Peyer's patch (tissue), 4 donors: ENCODE results near the gene H2AZ2. TPM values are rescaled to one million over a fixed set of nuclear protein-coding genes. Genes with fewer than 3 reads are reported as not detected.

ENCODE experiments used
- DNase-seq, 3 donors: peaks; one replicate each; pipeline ENCODE4 v3.0.0-alpha.2; 2017 to 2019
- H3K27ac ChIP-seq, 4 donors: fragments of 200-600 bp; sonication (generic); one replicate each; pipeline ENCODE4 v1.5.1; 2016 to 2019
- H3K27me3 ChIP-seq, 2 donors: fragments of 200-600 bp; sonication (generic); one replicate each; pipeline ENCODE4 v1.5.1; 2019
- H3K36me3 ChIP-seq, 3 donors: fragments of 200-600 bp; sonication (generic); one replicate each; pipeline ENCODE4 v1.5.1; 2016 to 2019
- H3K4me1 ChIP-seq, 4 donors: fragments of 200-600 bp; sonication (generic); one replicate each; pipeline ENCODE4 v1.5.1; 2016 to 2019
- H3K4me3 ChIP-seq, 4 donors: fragments of 200-600 bp; sonication (generic); 1 replicate in 3 of 4; 2 replicates in 1 of 4; pipeline ENCODE4 v1.5.1; 2016 to 2019; ENCODE audit warnings: mild to moderate bottlenecking in 1 of 4
- H3K9me3 ChIP-seq, 4 donors: fragments of 200-600 bp; sonication (generic); one replicate each; pipeline ENCODE4 v1.5.1; 2016 to 2019; ENCODE audit warnings: mild to moderate bottlenecking in 1 of 4
- POLR2A ChIP-seq, 2 donors: fragments of 450-650 bp; IDR thresholded peaks; one replicate each; pipeline ENCODE4 v1.5.1; 2017; ENCODE audit warnings: antibody characterized with exemption in 2 of 2, mild to moderate bottlenecking in 2 of 2, moderate library complexity in 2 of 2
- total RNA-seq, 4 donors: library from RNA; depleted of rRNA; stranded (reverse); fragments of >200 nt; gene quantifications; one replicate each; pipeline ENCODE4 v1.1.0, GENCODE V29; 2016
- TF ChIP-seq, protein P1 (sequence below), 6 experiments: fragments of 450-650 bp in 4 of 6; fragments of 200-600 bp in 2 of 6; sonication (generic) in 1 of 6; IDR thresholded peaks; one replicate each; pipeline ENCODE4 v1.5.1; 2017 to 2019; ENCODE audit warnings: antibody characterized with exemption in 6 of 6, mild to moderate bottlenecking in 3 of 6, moderate library complexity in 1 of 6

The H2AZ2 gene
- total RNA-seq, 4 donors from 2014 or later: 67.7 to 83.2 (median 74.3) TPM

- H3K4me1 ChIP-seq: peaks cover 0 to 60% (median 3%) of the 10 kb centered on the region in 4 donors
- peak overlapping the region in 3 of 4 donors; percentile 87 to 99 (median 89) for H3K27ac ChIP-seq
- no peaks in the 10 kb centered on the region for H3K9me3 ChIP-seq
- TF ChIP-seq POLR2A (IDR thresholded peaks at IDR 0.05): no peak
- TF ChIP-seq, protein P1, sequence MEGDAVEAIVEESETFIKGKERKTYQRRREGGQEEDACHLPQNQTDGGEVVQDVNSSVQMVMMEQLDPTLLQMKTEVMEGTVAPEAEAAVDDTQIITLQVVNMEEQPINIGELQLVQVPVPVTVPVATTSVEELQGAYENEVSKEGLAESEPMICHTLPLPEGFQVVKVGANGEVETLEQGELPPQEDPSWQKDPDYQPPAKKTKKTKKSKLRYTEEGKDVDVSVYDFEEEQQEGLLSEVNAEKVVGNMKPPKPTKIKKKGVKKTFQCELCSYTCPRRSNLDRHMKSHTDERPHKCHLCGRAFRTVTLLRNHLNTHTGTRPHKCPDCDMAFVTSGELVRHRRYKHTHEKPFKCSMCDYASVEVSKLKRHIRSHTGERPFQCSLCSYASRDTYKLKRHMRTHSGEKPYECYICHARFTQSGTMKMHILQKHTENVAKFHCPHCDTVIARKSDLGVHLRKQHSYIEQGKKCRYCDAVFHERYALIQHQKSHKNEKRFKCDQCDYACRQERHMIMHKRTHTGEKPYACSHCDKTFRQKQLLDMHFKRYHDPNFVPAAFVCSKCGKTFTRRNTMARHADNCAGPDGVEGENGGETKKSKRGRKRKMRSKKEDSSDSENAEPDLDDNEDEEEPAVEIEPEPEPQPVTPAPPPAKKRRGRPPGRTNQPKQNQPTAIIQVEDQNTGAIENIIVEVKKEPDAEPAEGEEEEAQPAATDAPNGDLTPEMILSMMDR (IDR thresholded peaks at IDR 0.05): no peak
- no peaks in the 10 kb centered on the region for H3K36me3 ChIP-seq
- peak overlapping the region; percentile 70 to 96 (median 81) for H3K4me3 ChIP-seq
- no peak for DNase-seq
- H3K27me3 ChIP-seq: no peaks in the 10 kb centered on the region
Observed at GRCh38 chr7:44883961-44884620, 36.2 kb upstream of the H2AZ2 start.

- H3K36me3 ChIP-seq: no peaks in the 10 kb centered on the region
- no peak for DNase-seq
- TF ChIP-seq, protein P1 (IDR thresholded peaks at IDR 0.05): no peak
- TF ChIP-seq POLR2A (IDR thresholded peaks at IDR 0.05): no peak
- no peak overlapping the region for H3K4me3 ChIP-seq
- peaks cover 0 to 60% (median 3%) of the 10 kb centered on the region in 4 donors for H3K4me1 ChIP-seq
- H3K27ac ChIP-seq: no peak overlapping the region
- no peaks in the 10 kb centered on the region for H3K9me3 ChIP-seq
- H3K27me3 ChIP-seq: no peaks in the 10 kb centered on the region
Observed at GRCh38 chr7:44882899-44883298, 35.0 kb upstream of the H2AZ2 start.

- no peak for DNase-seq
- Histone ChIP-seq H3K36me3 (no peaks in the 10 kb centered on the region), H3K4me3 (peak overlapping the region in 1 of 4 donors; percentile 28), H3K27ac (no peak overlapping the region), H3K27me3 (no peaks in the 10 kb centered on the region), H3K9me3 (no peaks in the 10 kb centered on the region), H3K4me1 (peaks cover 0 to 59% (median 3%) of the 10 kb centered on the region in 4 donors)
- TF ChIP-seq POLR2A (IDR thresholded peaks at IDR 0.05): no peak
- TF ChIP-seq, protein P1 (IDR thresholded peaks at IDR 0.05): no peak
Observed at GRCh38 chr7:44881610-44882009, 33.7 kb upstream of the H2AZ2 start.

DNA sequence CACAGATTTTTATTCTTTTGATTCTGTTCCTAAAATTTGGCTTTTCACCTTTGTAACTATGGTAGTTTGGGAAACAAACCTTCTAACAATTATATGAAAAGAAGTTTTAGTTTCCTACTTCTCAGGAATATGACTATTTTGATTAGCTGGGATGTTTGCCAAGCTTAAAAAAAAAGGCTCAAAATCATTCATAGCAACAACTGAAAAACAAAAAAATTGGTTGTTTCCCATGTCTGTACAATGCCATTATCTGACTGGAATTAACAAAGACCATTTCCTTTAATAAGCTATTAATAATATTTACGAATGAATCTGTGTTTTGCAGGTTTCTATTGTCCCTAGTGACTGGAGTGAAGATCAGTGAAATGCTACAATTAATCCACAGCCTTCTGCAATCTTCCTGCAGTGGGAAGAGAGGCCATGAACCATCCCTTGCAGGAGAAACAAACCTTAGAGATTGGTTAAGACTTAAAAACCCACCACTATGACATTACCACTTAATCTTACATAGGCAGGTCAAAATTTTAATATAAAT, 33.2 kb upstream of the H2AZ2 start:
- H3K9me3 ChIP-seq: no peaks in the 10 kb centered on the region
- TF ChIP-seq POLR2A (IDR thresholded peaks at IDR 0.05): no peak
- TF ChIP-seq, protein P1 (IDR thresholded peaks at IDR 0.05): no peak
- DNase-seq: no peak
- peaks cover 0 to 54% (median 3%) of the 10 kb centered on the region in 4 donors for H3K4me1 ChIP-seq
- no peak overlapping the region for H3K27ac ChIP-seq
- no peaks in the 10 kb centered on the region for H3K27me3 ChIP-seq
- H3K36me3 ChIP-seq: no peaks in the 10 kb centered on the region
- H3K4me3 ChIP-seq: peak overlapping the region in 1 of 4 donors; percentile 28

GRCh38 chr7:44880317-44881018, 32.6 kb upstream of the H2AZ2 start:
- peaks cover 0 to 51% (median 3%) of the 10 kb centered on the region in 4 donors for H3K4me1 ChIP-seq
- no peak for DNase-seq
- H3K27me3 ChIP-seq: no peaks in the 10 kb centered on the region
- no peaks in the 10 kb centered on the region for H3K9me3 ChIP-seq
- no peak overlapping the region for H3K27ac ChIP-seq
- H3K36me3 ChIP-seq: no peaks in the 10 kb centered on the region
- no peak for TF ChIP-seq POLR2A (IDR thresholded peaks at IDR 0.05)
- TF ChIP-seq, protein P1 (IDR thresholded peaks at IDR 0.05): no peak
- peak overlapping the region in 2 of 4 donors; percentile 5 to 13 for H3K4me3 ChIP-seq
